Measurements from ENCODE around the gene NENF.
A peak's percentile ranks its signal among the peaks of the same experiment; 100 is the strongest.

NENF gene

DNA sequence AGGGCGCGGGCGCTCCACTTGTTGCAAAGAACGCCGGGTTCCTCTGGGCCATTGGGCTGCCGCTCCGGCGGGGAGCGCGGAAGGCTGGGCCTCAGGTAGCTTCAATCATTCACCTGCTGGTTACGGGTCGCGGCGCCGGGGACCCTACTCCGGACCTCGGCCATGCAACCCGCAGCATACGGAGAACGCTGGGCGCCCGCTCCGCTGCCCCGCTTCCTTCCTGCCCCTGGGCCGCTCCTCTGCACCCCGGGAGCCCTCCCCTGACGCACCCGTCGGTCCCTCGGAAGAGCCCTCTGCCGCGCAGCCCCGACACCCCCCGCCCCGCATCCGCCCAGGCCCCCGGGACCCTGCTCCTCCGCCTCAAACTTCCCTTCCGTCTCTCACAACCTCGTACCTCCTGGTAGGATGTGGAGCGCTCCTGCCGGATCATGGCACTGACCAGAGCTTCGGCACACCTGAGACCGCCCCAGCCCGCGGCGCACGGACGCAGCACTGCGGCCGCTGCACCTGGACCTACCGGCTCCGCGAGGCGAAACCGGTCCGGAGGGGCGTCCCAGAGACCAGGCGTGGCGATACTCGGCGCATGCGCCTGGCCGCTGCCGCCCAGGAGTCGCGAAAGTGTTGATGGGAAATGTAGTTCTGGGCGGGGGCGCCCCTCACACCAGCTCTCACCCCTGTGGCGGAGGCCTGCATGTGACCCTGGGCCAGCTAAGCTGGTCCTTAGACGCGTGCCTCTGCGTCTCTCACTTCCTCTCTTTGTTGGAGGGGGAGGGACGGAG lies 18.2 kb upstream of the NENF start, which contains the start of gene PACC1:
PACC1 (minus strand) TSS at position 559 of the 779 bp plus-strand sequence; CDS start at position 430, 129 bp downstream.
- Mint-ChIP-seq H3K36me3 (peaks cover 18 to 36% of the 10 kb centered on the region in 2 donors), H3K27me3 (no peaks in the 10 kb centered on the region), H3K4me1 (peaks cover 38 to 48% of the 10 kb centered on the region in 2 donors), H3K9me3 (no peaks in the 10 kb centered on the region), H3K4me3 (peak within 1 kb of the TSS; percentile 100), H3K27ac (peak within 1 kb of the TSS; percentile 99)
- DNase-seq (peak; percentile 98), ATAC-seq (replicated peaks) (peak; percentile 99)

DNA sequence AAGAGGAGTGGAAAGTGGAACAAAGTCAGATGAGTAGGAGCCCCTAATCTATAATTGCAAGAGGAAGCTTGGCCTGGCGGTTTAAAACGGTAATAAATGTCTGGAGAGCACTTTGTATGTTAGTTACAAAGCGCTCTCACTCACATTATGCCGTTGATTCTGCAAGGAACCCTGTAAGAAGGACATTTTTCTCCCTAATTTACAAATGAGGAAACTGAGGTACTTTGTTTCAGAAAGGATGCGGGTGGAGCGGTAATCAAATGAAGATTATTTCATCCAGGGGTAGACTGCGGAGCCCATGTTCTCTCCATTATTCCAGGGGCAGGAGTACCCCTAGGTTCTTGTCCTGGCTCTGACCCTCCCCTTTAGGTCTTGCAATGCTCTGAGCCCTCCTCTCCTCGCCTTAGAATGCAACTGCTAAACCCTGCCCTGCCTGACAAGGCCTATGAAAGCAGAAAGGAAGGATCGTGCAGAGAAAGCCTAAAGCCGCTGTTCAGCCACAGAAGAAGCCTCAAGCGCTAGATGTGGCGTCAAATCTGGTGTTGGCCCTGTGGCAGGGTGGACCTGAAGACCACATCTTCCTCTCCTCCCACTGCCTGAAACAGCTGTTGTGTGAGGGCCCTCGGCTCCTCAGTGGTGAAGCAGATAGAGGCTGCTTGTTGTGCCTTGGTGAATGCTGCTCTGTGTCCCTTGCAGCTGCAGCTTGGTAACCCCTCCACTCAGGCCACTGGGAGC lies 17.4 kb upstream of the NENF start:
- H3K9me3 Mint-ChIP-seq, result no peaks in the 10 kb centered on the region
- H3K36me3 Mint-ChIP-seq, result peaks cover 13 to 30% of the 10 kb centered on the region in 2 donors
- H3K27me3 Mint-ChIP-seq, result no peaks in the 10 kb centered on the region
- ATAC-seq (replicated peaks), result peak in 1 of 2 donors; percentile 5
- peak overlapping the region; percentile 100 for H3K4me3 Mint-ChIP-seq
- DNase-seq, result no peak
- H3K27ac Mint-ChIP-seq, result peak overlapping the region; percentile 99
- peaks cover 38 to 48% of the 10 kb centered on the region in 2 donors for H3K4me1 Mint-ChIP-seq

DNA sequence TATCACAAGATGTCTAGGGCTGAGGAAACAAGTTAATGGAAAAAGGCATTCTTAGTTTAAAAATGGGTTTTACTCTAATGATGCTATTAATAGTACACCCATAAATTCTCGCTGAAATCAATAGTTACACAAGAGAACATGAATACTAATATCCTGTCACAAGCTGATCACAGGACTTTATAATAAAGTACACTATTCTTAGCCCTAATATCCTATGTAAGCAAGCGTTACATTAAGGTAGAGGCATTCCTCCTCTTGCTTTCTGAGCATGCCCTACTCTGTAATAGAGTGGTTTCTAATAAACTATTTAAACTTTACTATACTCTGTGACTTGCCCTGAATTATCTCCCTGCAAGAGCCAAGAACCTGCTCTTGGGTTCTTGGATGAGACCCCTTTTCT lies 11.6 kb upstream of the NENF start:
- Mint-ChIP-seq H3K27ac (no peak overlapping the region), H3K9me3 (no peaks in the 10 kb centered on the region), H3K4me3 (no peak overlapping the region), H3K4me1 (peaks cover 0 to 4% of the 10 kb centered on the region in 2 donors), H3K36me3 (no peaks in the 10 kb centered on the region), H3K27me3 (peaks cover 5 to 7% of the 10 kb centered on the region in 2 donors)
- DNase-seq (no peak), ATAC-seq (replicated peaks) (no peak)

DNA sequence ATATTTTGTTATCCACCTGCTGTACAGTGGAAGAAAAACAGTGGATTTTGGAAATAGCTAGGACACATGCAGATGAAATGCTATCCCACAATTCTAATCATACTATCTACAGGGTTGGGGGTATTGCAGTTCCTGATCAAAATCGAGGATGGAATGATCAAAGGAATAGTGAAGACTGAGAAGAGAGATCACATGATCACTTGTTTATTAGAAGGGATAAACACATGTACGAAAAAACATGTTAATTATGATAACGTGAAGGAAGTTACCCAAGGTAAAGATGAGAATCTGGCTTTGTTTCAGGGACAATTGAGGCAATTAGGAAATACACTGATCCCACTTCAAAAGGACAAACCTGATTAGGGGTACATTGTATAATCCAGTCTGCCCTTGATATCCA lies 8.8 kb upstream of the NENF start:
- no peaks in the 10 kb centered on the region for H3K4me1 Mint-ChIP-seq
- H3K27me3 Mint-ChIP-seq, result peaks cover 5 to 7% of the 10 kb centered on the region in 2 donors
- DNase-seq (no peak), ATAC-seq (replicated peaks) (no peak)
- H3K27ac Mint-ChIP-seq, result no peak overlapping the region
- no peak overlapping the region for H3K4me3 Mint-ChIP-seq
- no peaks in the 10 kb centered on the region for H3K36me3 Mint-ChIP-seq
- H3K9me3 Mint-ChIP-seq, result no peaks in the 10 kb centered on the region

DNA sequence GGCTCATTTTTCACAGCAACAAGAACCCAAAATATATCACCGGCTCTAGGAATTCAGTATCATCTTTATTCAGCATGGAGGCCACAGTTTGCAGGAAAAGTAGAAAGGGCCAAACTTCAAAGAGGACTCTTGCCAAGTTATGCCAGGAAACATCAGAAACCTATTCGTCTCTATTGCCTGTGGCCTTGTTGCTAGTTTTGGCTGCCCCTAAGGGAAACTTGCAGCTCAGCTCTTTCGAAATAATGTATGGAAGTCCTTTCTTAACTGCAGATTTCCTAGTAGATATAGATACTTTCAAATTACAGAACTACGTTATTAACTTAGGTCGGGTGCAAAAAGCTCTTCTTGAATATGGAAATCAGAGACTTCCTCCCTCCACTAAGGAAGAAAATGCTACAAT lies 4.2 kb upstream of the NENF start:
- Mint-ChIP-seq H3K36me3 (no peaks in the 10 kb centered on the region), H3K27ac (no peak overlapping the region), H3K4me1 (peaks cover 12 to 21% of the 10 kb centered on the region in 2 donors), H3K9me3 (no peaks in the 10 kb centered on the region), H3K27me3 (peaks cover 3 to 6% of the 10 kb centered on the region in 2 donors), H3K4me3 (no peak overlapping the region)
- no peak for DNase-seq
- ATAC-seq (replicated peaks), result no peak

DNA sequence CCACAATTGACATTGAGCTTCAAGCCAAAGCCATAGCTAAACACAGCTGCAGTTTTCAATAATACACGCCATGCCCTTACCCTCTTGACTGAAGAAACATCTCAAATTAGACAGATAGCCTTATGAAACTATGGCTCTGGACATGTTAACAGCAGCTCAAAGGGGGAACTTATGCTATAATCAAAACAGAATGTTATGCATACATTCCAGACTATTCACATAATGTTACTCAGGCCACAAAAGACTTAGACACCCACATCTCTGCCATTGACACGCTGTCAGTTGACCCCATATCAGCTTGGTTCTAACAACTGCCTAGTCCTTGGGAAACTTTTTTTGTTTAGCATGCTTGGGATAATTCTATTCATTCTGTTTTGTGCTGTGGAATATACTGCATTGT lies 2.3 kb upstream of the NENF start:
- H3K36me3 Mint-ChIP-seq, result peaks cover 3 to 4% of the 10 kb centered on the region in 2 donors
- H3K4me1 Mint-ChIP-seq, result peaks cover 19 to 36% of the 10 kb centered on the region in 2 donors
- H3K27me3 Mint-ChIP-seq, result no peaks in the 10 kb centered on the region
- H3K4me3 Mint-ChIP-seq, result no peak overlapping the region
- H3K9me3 Mint-ChIP-seq, result no peaks in the 10 kb centered on the region
- ATAC-seq (replicated peaks), result no peak
- no peak for DNase-seq
- H3K27ac Mint-ChIP-seq, result no peak overlapping the region

DNA sequence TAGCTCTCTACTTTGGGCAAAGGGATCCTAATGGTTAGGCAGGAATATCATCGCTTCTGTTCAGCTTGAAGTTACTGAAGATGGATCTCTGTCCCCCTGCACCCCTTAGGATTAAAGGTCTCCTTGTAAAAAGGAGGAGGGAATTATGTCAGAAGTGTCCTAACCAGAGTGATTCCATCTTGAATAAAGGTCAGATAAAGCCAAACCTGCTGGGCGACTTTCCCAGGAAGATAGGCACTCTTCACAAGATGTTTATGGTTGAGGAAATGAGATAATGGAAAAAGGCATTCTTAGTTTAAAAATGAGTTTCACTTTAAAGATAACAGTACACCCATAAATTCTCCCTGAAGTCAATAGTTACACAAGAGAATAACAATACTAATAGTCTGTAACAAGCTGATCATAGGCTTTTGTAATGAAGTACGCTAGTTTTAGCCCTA lies 1.7 kb upstream of the NENF start:
- peaks cover 3 to 4% of the 10 kb centered on the region in 2 donors for H3K36me3 Mint-ChIP-seq
- no peak overlapping the region for H3K4me3 Mint-ChIP-seq
- H3K9me3 Mint-ChIP-seq, result no peaks in the 10 kb centered on the region
- DNase-seq, result no peak
- H3K27me3 Mint-ChIP-seq, result no peaks in the 10 kb centered on the region
- H3K27ac Mint-ChIP-seq, result no peak overlapping the region
- no peak for ATAC-seq (replicated peaks)
- H3K4me1 Mint-ChIP-seq, result peaks cover 19 to 36% of the 10 kb centered on the region in 2 donors

DNA sequence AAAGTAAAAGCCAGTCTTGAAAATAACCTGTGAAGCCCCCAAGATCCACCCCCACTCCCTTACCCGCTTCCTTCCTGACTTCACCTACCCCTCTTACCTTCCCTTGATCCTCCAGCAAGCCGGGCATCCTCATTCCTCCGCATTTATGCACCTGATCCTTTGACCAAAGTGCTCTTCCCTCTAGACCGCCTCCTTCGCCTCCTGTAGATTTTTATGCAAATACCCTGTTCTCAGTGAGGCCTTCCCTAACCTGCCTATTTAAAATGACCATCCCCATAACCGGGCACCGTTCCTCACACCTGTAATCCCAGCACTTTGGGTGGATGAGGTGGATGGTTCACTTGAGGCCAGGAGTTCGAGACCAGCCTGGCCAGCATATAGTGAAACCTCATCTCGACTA lies 1.1 kb upstream of the NENF start:
- H3K4me3 Mint-ChIP-seq, result peak overlapping the region in 1 of 2 donors; percentile 29
- peaks cover 3 to 4% of the 10 kb centered on the region in 2 donors for H3K36me3 Mint-ChIP-seq

DNA sequence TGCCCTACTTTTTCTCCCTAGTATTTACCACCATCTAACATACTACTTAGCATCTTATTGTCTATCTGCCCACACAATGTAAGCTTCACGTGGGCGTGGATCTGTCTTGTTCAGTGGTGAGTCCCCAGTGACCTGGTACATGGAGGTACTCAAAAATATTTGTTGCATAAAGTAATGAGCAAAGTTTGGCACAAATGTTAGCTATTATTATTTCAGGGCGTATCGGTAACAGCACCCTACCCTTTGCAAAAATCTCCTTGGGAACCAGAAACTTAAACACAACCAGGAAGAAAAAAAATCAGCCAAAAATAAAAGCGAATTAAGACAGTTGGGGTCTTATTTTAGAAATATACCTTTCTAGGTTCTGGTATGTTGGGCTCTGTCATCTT lies 454 bp upstream of the NENF start:
- Mint-ChIP-seq H3K36me3 (peaks cover 3 to 4% of the 10 kb centered on the region in 2 donors), H3K27me3 (no peaks in the 10 kb centered on the region), H3K9me3 (no peaks in the 10 kb centered on the region), H3K4me1 (peaks cover 19 to 37% of the 10 kb centered on the region in 2 donors), H3K4me3 (peak overlapping the region; percentile 73 to 87), H3K27ac (peak overlapping the region; percentile 81)
- ATAC-seq (replicated peaks), result peak in 1 of 2 donors; percentile 5
- no peak for DNase-seq

More for the DNA sequence above, 1.1 kb upstream of the NENF start:
- no peaks in the 10 kb centered on the region for H3K9me3 Mint-ChIP-seq
- H3K4me1 Mint-ChIP-seq, result peaks cover 19 to 36% of the 10 kb centered on the region in 2 donors
- DNase-seq (no peak), ATAC-seq (replicated peaks) (no peak)
- H3K27me3 Mint-ChIP-seq, result no peaks in the 10 kb centered on the region
- no peak overlapping the region for H3K27ac Mint-ChIP-seq

DNA sequence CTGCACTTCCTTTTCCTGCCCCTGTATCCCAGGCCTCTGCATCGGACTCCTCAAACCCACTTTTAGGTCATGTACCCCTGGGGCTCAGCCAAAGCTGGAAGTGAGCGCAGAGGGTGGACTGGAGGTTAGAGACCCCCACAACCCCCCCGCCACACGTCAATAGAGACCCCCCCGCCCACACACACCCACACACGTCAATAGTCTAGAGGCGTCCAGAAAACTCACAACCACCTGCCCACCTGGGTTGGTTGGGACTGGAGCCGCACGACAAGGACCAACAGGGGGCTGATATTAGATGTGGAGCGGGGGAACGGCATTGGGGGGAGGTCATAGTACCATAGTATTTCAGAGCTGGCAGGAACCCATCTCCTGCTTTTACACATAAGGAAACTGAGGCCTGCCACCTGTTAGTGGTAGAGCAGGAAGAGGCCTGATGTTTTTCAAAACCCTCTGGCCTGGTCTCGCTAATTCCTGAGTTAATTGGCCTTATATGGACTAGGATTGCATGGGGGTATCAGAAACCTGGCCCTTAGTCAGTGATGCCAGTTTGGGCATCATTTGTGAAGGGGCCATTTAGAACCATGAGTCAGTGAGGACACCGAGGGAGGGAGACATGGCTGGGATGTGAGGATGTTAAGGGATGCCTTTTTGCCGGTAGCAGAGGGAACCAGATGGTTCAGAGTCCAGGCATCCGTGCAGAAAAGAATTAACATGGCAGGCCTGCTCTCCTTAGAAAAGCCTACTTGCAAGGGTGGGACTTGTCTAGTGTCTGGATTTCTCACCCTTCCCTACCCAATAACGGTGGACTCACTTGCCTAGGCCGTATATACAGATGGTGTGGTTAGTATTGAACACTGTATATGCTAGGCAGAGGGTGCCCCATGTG lies 1.1 kb downstream of the NENF start:
- H3K4me3 Mint-ChIP-seq, result peak overlapping the region; percentile 80 to 84
- H3K4me1 Mint-ChIP-seq, result peaks cover 19 to 41% of the 10 kb centered on the region in 2 donors
- no peaks in the 10 kb centered on the region for H3K9me3 Mint-ChIP-seq
- peaks cover 3 to 4% of the 10 kb centered on the region in 2 donors for H3K36me3 Mint-ChIP-seq
- peak overlapping the region; percentile 47 for H3K27ac Mint-ChIP-seq
- DNase-seq (no peak), ATAC-seq (replicated peaks) (no peak)
- H3K27me3 Mint-ChIP-seq, result no peaks in the 10 kb centered on the region

DNA sequence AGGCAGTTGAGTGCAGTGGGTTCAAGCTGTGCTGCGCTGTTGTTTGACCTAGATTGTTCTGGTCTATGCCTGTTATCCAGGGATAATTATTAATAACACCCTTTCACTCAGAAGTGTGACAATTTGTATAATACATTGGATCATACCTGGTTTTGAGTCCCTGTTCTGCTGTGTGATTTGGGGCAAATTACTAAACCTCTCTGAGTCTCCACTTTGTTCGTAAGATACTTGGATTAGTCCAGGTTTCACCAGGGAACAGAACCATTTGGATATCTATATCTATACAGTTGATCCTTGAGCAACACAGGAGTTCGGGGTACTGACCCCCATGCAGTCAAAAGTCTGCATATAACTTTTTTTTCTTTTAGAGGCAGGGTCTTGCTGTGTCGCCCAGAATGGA lies 2.3 kb downstream of the NENF start:
- DNase-seq (no peak), ATAC-seq (replicated peaks) (no peak)
- Mint-ChIP-seq H3K36me3 (peaks cover 3 to 4% of the 10 kb centered on the region in 2 donors), H3K9me3 (no peaks in the 10 kb centered on the region), H3K27ac (no peak overlapping the region), H3K4me3 (no peak overlapping the region), H3K27me3 (no peaks in the 10 kb centered on the region), H3K4me1 (peaks cover 19 to 41% of the 10 kb centered on the region in 2 donors)

DNA sequence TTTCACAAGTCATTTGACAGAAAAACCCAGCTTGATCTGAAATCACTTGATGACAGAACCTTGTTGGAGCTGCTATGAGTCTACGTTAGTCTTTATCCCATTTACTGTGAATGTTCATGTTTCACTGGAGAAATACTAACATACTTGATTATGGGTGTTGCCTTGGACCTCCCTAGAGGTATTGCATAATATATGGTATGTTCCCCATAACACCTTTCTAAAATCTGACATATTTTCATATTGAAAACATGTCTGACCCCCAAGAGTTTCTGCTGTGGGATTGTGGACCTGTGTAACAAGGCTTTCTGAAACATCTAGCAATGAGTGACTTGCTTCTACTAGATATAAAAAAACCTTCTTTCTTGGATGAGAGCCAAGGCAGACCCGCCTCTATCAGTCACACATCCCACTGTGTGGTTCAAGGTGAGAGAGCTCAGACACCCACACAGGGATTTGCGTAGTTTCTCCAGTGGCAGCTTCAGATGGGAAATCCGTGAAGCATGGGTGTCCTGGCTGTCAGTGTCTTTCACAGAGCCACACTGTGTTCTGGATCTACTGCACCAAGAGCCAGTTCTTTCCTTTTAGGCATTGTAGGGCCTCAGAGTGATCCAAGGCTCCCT lies 4.6 kb downstream of the NENF start:
- ATAC-seq (replicated peaks) (no peak), DNase-seq (no peak)
- Mint-ChIP-seq H3K27me3 (no peaks in the 10 kb centered on the region), H3K36me3 (peaks cover 3 to 6% of the 10 kb centered on the region in 2 donors), H3K4me1 (peaks cover 12 to 32% of the 10 kb centered on the region in 2 donors), H3K4me3 (no peak overlapping the region), H3K9me3 (no peaks in the 10 kb centered on the region), H3K27ac (no peak overlapping the region)

DNA sequence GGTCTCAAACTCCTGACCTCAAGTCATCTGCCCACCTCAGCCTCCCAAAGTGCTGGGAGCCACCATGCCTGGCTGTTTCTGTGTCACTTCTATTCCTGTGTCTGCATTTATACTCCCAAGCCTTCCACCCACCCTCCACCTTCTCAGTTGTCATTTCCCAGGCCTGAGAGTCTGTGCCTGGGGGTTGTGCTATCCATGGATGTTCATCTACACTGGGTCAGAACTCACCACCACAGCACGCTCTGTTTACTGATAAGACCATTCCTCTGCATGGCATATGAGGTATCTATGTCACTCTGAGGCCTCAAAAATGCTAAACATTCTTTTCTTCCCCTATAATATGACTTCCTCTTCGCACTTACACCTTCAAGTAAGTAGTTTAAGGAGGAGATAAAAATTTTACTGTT lies 6.1 kb downstream of the NENF start:
- Mint-ChIP-seq H3K36me3 (peaks cover 3 to 12% of the 10 kb centered on the region in 2 donors), H3K9me3 (no peaks in the 10 kb centered on the region), H3K4me1 (peaks cover 6 to 24% of the 10 kb centered on the region in 2 donors), H3K4me3 (no peak overlapping the region), H3K27ac (no peak overlapping the region), H3K27me3 (no peaks in the 10 kb centered on the region)
- ATAC-seq (replicated peaks), result no peak
- no peak for DNase-seq

All from stimulated activated naive B cell treated with anti-CD40 and anti-IgM and Interleukin-4, amounts not matched to agents 10 μg/mL and 1 μg/mL and 100 μg/mL, for 72 hours (primary cell).